PC-9 (cell line): ENCODE results near the gene CFAP92. TPM values are rescaled to one million over a fixed set of nuclear protein-coding genes. Genes with fewer than 3 reads are reported as not detected.

Experiments
- BruUV-seq: library from RNA; stranded (reverse); fragments of 400-500 nt; replicated peaks from 2 replicates; lab custom pipeline; 2021; lab: Mats Ljungman, UMichigan
- CTCF ChIA-PET: fragments of 300-600 bp; sonication (Branson Sonifier 250); formaldehyde crosslinking; loops from one replicate; lab custom pipeline; 2022; ENCODE audit warnings: antibody characterized with exemption; lab: Charles Lee
- POLR2A ChIA-PET: fragments of 300-600 bp; sonication (Branson Sonifier 250); formaldehyde crosslinking; loops from one replicate; lab custom pipeline; 2022; ENCODE audit warnings: antibody characterized with exemption; ENCODE audit not compliant: unreplicated experiment; lab: Charles Lee
- DNase-seq, 2 experiments: peaks; one replicate each; pipeline versions ENCODE4 v3.0.0 to v3.0.0-alpha.2; 2015 to 2022; ENCODE audit warnings: mixed read lengths in 1 of 2
- H2AFZ ChIP-seq: fragments of 200-600 bp; sonication (generic); 2 replicates; pipeline ENCODE4 v1.8.1; 2017; ENCODE audit warnings: antibody characterized with exemption
- H3F3A ChIP-seq: fragments of 200-600 bp; sonication (generic); 2 replicates; pipeline ENCODE4 v1.8.1; 2017; ENCODE audit warnings: antibody characterized with exemption, mild to moderate bottlenecking, low read depth; ENCODE audit not compliant: insufficient read depth
- H3K27ac ChIP-seq: fragments of 200-600 bp; sonication (generic); 2 replicates; pipeline ENCODE4 v1.6.1; 2016; ENCODE audit warnings: mixed run types
- H3K27me3 ChIP-seq: fragments of 200-600 bp; sonication (generic); 2 replicates; pipeline ENCODE4 v1.6.1; 2016; ENCODE audit warnings: low read depth, mixed run types; ENCODE audit not compliant: insufficient read depth
- H3K36me3 ChIP-seq: fragments of 200-600 bp; sonication (generic); 2 replicates; pipeline ENCODE4 v1.6.1; 2016; ENCODE audit warnings: low read depth, mixed run types
- H3K4me1 ChIP-seq: fragments of 200-600 bp; sonication (generic); replicated peaks from 2 replicates; pipeline ENCODE4 v1.6.1; 2016; ENCODE audit warnings: mixed run types; ENCODE audit not compliant: insufficient read depth
- H3K4me2 ChIP-seq: fragments of 200-600 bp; sonication (generic); 2 replicates; pipeline ENCODE4 v1.6.1; 2017; ENCODE audit warnings: mixed run types
- H3K4me3 ChIP-seq: fragments of 200-600 bp; sonication (generic); 2 replicates; pipeline ENCODE4 v1.6.1; 2016; ENCODE audit warnings: mixed run types
- H3K79me2 ChIP-seq: fragments of 200-600 bp; sonication (generic); 2 replicates; pipeline ENCODE4 v1.6.1; 2017; ENCODE audit warnings: low read depth, mixed run types
- H3K9me2 ChIP-seq: fragments of 200-600 bp; sonication (generic); 2 replicates; pipeline ENCODE4 v1.8.1; 2017; ENCODE audit warnings: mild to moderate bottlenecking; ENCODE audit not compliant: insufficient read depth
- H3K9me3 ChIP-seq: fragments of 200-600 bp; sonication (generic); 2 replicates; pipeline ENCODE4 v1.8.1; 2016; ENCODE audit warnings: low read depth; ENCODE audit not compliant: insufficient read depth
- H4K20me1 ChIP-seq: fragments of 200-600 bp; sonication (generic); 2 replicates; pipeline ENCODE4 v1.8.1; 2017; ENCODE audit not compliant: insufficient read depth
- EZH2 ChIP-seq: fragments of 200-600 bp; sonication (generic); IDR thresholded peaks from 2 replicates; pipeline ENCODE4 v1.8.0; 2017; ENCODE audit warnings: antibody characterized with exemption, low read depth
- intact Hi-C: fragments of 100-400 bp; cut with micrococcal nuclease; formaldehyde crosslinking; loops from one replicate; pipeline ENCODE4 v1.10.0; 2022; ENCODE audit not compliant: unreplicated experiment
- total RNA-seq: library from RNA; stranded (reverse); gene quantifications from 2 replicates; pipeline ENCODE4 v1.2.3, GENCODE V29; 2021
- TF ChIP-seq, protein P1 (sequence below): fragments of 200-600 bp; sonication (generic); conservative IDR thresholded peaks from 2 replicates; pipeline ENCODE4 v1.6.1; 2017; ENCODE audit warnings: mixed run types, antibody characterized with exemption, mild to moderate bottlenecking, moderate library complexity

CFAP92 gene
- total RNA-seq, 1 experiment from 2014 or later: 4.3 TPM

DNA sequence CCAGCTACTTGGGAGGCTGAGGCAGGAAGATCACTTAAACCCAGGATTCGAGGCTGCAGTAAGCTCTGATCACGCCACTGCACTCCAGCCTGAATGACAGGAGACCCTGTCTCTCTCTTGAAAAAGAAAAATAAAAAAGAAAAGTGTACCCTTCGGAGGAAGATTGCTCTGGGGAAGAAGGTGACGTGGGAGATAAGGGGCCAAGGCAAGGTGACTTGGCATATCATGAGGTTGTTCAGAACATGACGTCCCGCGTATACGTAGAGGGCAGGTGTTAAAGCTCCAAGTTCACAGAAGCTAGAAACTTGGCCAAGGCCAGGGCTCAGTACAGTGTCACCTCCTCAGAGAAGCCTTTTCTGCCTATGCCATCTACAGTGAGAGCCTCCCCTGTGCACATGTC lies 121.1 kb downstream of the CFAP92 start:
- H2AFZ ChIP-seq: no peak overlapping the region
- no peak for DNase-seq
- ChIA-PET CTCF (no interaction called here), POLR2A (no interaction called here)
- no TSS peak for BruUV-seq
- H3K27me3 ChIP-seq: no peaks in the 10 kb centered on the region
- no peak overlapping the region for H3K4me3 ChIP-seq
- no peaks in the 10 kb centered on the region for H3K36me3 ChIP-seq
- H3K9me3 ChIP-seq: no peaks in the 10 kb centered on the region
- H4K20me1 ChIP-seq: no peaks in the 10 kb centered on the region
- peaks cover 2% of the 10 kb centered on the region; the same call in 1 of the 2 replicates for H3K79me2 ChIP-seq
- TF ChIP-seq, protein P1, sequence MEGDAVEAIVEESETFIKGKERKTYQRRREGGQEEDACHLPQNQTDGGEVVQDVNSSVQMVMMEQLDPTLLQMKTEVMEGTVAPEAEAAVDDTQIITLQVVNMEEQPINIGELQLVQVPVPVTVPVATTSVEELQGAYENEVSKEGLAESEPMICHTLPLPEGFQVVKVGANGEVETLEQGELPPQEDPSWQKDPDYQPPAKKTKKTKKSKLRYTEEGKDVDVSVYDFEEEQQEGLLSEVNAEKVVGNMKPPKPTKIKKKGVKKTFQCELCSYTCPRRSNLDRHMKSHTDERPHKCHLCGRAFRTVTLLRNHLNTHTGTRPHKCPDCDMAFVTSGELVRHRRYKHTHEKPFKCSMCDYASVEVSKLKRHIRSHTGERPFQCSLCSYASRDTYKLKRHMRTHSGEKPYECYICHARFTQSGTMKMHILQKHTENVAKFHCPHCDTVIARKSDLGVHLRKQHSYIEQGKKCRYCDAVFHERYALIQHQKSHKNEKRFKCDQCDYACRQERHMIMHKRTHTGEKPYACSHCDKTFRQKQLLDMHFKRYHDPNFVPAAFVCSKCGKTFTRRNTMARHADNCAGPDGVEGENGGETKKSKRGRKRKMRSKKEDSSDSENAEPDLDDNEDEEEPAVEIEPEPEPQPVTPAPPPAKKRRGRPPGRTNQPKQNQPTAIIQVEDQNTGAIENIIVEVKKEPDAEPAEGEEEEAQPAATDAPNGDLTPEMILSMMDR: no peak
- H3K9me2 ChIP-seq: no peaks in the 10 kb centered on the region
- intact Hi-C loops: no loop called here
- H3K4me2 ChIP-seq: no peak overlapping the region
- no peak overlapping the region for H3K27ac ChIP-seq
- H3F3A ChIP-seq: no peaks in the 10 kb centered on the region
- H3K4me1 ChIP-seq: peaks cover 2% of the 10 kb centered on the region

DNA sequence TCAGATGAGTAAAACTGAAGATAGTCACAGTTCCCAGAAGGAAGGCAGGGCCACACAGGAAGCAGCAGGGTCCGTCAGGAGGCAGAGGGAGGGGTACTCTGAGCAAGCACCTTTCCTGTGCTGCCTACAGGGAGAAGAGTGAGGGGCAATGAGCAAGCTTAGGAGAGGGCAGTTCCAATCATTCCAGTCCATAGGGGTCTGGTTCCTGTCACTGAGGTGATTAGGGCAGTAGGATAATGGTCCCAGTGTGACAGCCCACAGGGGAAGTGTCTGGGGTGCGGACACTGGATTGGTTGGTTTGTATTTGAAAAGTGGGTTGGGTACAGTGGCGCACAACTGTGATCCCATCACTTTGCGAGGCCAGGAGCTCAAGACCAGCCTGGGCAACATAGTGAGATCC lies 121.6 kb downstream of the CFAP92 start:
- Histone ChIP-seq H3K9me3 (no peaks in the 10 kb centered on the region), H3K4me1 (no peaks in the 10 kb centered on the region), H2AFZ (no peak overlapping the region), H3K79me2 (no peaks in the 10 kb centered on the region), H3K4me2 (no peak overlapping the region), H3K9me2 (no peaks in the 10 kb centered on the region), H4K20me1 (no peaks in the 10 kb centered on the region), H3F3A (no peaks in the 10 kb centered on the region), H3K36me3 (no peaks in the 10 kb centered on the region), H3K4me3 (no peak overlapping the region), H3K27me3 (no peaks in the 10 kb centered on the region), H3K27ac (no peak overlapping the region)
- ChIA-PET POLR2A (no interaction called here), CTCF (interaction anchor here (0.6 kb wide), 1 partner anchor 75 kb away, joined by 3 read pairs; no protein-coding TSS in a partner anchor)
- DNase-seq: no peak
- no TSS peak for BruUV-seq
- intact Hi-C loops: no loop called here
- no peak for TF ChIP-seq EZH2
- TF ChIP-seq, protein P1: no peak

DNA sequence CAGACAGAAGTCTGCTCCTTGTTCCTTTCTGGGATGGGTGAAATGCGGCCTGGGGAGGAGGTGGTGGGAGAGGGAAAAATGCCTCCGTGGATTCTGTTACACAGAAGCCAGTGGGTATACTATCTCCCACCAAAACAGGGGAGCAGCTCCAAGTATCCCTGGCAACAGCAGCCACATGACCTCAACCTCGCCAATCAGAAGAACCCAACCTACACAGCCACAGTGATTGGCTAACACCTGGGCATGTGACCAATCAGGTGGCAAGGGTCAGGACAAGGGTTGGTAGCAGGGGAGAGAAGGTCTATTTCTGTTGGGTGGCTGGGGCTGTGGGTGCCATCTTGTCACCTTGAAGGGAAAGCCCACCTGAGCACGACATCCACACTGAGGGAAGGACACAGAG lies 123.5 kb downstream of the CFAP92 start:
- Histone ChIP-seq H3K9me2 (no peaks in the 10 kb centered on the region), H3K9me3 (no peaks in the 10 kb centered on the region), H2AFZ (no peak overlapping the region), H3K4me3 (no peak overlapping the region), H3F3A (no peaks in the 10 kb centered on the region), H3K36me3 (no peaks in the 10 kb centered on the region), H4K20me1 (no peaks in the 10 kb centered on the region), H3K4me2 (no peak overlapping the region), H3K27ac (no peak overlapping the region), H3K4me1 (no peaks in the 10 kb centered on the region), H3K79me2 (no peaks in the 10 kb centered on the region), H3K27me3 (no peaks in the 10 kb centered on the region)
- ChIA-PET POLR2A (no interaction called here), CTCF (no interaction called here)
- no peak for DNase-seq
- TF ChIP-seq, protein P1: no peak
- TF ChIP-seq EZH2: no peak
- no TSS peak for BruUV-seq
- intact Hi-C loops: no loop called here
